GM18868 (cell line): ENCODE results near the gene ST6GALNAC4.
"Not testable (repeated sequence)": the region's sequence is repeated elsewhere in the genome, so short reads cannot be mapped to it uniquely, and the experiment has no call there.

Experiments used
- ATAC-seq: cut with Tn5 transposase; IDR thresholded peaks from one replicate; pipeline ENCODE4 v1.9.1; 2021; ENCODE audit warnings: mild to moderate bottlenecking, moderate library complexity; ENCODE audit not compliant: unreplicated experiment

The ST6GALNAC4 gene

GRCh38 chr9:127874301-127875221 is 42.3 kb downstream of the ST6GALNAC4 start:
- ATAC-seq = no peak

- ATAC-seq = no peak
Observed at GRCh38 chr9:127873886-127874285, 43.0 kb downstream of the ST6GALNAC4 start.

DNA sequence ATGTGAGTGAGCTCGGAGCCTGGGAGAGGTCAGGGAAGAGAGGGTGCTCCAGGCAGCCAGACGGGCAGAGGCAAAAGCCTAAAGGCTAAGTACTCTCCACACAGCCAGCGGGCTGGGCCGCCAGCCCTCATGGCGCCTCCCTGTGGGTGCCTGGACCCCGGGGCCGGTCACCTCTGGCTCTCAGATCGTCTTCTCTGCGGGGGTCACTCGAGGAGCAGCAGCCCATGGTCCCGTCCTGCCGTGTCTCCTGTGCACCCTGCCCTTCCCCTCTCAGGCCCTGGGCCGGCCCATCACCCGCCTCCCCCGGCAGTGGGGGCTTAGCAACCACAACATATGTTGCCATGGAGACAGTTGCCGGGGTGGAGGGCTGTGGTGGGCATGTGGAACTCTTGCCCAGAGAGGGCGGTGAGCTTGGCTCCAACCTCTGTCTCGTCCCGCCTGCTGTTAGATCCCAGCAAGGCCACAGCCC is 43.6 kb downstream of the ST6GALNAC4 start:
- no peak for ATAC-seq

DNA sequence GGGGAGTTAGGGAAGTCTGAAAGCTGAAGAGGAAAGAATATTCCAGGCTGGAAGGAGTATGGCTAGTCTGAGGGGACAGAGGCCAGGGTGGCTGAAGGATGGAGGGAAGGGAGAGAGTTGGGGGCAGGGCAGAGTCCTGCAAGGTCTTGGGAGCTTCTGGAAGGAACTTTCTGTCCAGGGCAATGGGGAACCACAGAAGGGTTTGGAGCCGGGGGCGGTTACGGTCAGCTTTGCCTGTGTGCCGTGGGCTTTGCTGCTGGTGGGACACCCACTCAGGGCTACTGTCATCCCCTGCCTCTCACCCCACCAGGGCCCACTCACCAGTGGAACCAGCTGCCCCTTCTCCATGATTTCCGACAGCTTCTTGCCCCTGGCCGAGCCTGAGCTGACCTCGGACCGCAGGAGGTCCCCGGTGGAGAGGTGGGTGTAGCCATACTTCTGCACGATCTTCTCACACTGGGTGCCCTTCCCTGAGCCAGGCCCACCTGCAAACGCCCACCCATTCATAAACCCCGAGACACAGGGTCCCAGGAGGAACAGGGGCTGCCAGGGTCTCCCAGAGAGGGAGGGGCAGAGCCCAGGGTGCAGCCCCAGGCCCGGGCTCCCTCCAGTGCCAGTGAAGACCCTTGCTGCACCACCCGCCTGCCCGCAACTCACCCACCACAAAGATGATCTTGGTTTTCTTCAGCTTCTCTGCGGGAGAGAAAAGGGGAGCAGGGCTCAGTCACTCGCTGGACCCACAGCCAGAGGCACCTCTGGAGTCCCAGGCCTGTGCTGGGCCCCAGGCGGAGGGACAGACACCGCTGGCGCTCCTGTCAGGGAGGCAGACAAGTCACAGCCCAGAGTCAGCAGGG is 44.2 kb downstream of the ST6GALNAC4 start:
- no peak for ATAC-seq

DNA sequence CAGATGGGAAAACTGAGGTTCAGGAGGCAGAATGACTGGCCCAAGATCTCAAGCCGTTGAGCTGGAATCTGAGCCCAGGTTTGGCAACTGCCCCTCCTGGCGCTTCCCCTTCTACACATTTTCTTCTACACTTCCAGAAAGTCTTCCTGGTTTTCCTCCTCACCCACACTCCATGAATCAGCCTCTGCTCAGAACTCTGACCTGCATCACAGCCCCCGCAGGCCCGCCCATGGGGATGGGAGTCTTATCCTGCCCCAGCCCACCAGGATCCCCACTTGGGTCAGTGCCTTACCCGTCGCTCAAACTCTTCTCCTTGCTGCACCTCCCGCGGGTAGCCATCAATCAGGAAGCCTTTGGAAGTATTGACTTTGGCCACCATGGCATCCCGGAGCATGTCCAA is 45.3 kb downstream of the ST6GALNAC4 start:
- no peak for ATAC-seq

- ATAC-seq = no peak
Observed at GRCh38 chr9:127870887-127871286, 46.0 kb downstream of the ST6GALNAC4 start.

- ATAC-seq = not testable (repeated sequence)
Observed at GRCh38 chr9:127870153-127870491, 46.7 kb downstream of the ST6GALNAC4 start.

- ATAC-seq = no peak
Observed at GRCh38 chr9:127869310-127870152, 47.3 kb downstream of the ST6GALNAC4 start.

- ATAC-seq = no peak
Observed at GRCh38 chr9:127868278-127868902, 48.5 kb downstream of the ST6GALNAC4 start.

- no peak for ATAC-seq
Observed at GRCh38 chr9:127867356-127868277, 49.2 kb downstream of the ST6GALNAC4 start.

DNA sequence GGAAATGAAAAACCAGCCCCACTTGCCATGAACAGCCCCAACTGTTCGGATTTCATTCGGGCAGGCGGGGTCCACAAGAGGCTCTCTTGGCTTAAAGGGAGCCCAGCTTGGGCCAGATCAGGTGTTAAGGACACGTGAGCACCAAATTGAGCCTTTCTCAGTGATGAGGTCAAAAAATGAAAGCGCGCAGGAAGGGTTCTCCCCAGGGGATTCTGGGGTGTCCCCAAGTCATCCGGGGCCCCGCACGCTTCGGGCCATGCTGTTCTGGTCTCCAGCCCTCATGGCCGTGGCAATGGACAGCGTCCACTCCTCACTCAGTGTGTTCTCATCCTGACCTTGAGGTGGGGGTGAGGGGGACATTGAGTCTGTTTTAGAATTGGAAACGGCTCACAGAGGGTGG is 50.3 kb downstream of the ST6GALNAC4 start:
- no peak for ATAC-seq

- ATAC-seq = no peak
Observed at GRCh38 chr9:127865645-127866464, 51.0 kb downstream of the ST6GALNAC4 start.

GRCh38 chr9:127863191-127863621 is 53.6 kb downstream of the ST6GALNAC4 start:
- no peak for ATAC-seq

- ATAC-seq = no peak
Observed at GRCh38 chr9:127862075-127863011, 54.5 kb downstream of the ST6GALNAC4 start.

DNA sequence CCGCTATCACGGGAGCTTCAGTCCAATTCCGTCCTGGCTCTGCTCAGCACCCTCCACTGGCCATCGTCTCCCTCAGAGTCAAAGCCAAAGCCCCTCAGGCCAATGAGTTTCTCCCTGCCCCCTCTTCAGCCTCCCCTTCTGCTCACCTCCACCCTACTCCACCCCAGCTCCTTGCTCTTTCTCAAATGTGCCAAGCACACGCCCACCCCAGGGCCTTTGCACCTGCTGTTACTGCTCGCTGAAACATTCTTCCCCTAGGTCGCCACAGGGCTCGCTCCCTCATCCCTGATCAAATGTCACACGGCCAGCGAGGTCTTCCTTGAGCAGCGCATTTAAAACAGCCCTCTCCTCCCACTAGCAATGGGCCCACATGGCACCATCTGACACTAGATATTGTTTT is 56.1 kb downstream of the ST6GALNAC4 start:
- ATAC-seq = no peak

DNA sequence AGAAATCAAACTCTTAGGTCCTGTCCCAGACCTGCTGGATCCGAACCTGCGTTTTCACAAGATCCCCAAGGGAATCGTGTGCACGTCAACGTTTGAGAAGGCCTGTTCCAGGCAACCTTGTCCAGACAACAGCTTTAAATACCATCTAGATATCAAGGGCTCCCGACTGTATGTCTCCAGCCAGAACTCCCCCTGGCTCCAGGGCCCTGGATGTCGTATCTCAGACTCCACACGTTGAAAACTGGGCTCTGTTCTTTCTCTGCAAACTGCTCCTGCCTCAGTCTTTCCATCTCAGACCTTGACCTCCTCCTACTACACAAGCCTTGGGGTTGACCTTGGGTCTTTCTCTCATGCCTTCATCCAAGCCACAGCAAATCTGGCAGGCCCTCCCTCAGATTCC is 56.6 kb downstream of the ST6GALNAC4 start:
- no peak for ATAC-seq

DNA sequence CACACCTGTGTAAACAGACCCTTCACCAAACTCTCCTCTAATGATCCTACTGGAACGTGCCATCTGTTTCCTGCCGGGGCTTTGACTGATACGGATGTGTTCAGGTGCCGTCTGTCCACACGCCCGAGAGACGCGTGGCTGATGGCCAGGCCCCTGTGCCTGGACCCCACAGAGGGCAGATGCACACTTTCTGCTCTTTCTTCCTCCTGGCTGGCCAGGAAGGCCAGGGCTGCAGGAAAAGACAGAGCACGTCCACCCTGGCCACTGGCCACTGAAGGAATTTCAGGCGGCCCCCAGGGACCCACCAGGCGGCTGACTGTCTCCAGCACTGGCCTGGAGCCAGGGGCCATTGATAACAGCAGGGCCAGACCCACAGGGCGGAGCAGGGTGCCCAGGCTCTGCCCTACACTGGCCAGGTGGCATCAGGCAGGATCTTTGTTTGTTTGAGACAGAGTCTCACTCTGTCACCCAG is 58.8 kb downstream of the ST6GALNAC4 start:
- no peak for ATAC-seq
